ENCODE measurements around the gene AUTS2.

AUTS2 gene

DNA sequence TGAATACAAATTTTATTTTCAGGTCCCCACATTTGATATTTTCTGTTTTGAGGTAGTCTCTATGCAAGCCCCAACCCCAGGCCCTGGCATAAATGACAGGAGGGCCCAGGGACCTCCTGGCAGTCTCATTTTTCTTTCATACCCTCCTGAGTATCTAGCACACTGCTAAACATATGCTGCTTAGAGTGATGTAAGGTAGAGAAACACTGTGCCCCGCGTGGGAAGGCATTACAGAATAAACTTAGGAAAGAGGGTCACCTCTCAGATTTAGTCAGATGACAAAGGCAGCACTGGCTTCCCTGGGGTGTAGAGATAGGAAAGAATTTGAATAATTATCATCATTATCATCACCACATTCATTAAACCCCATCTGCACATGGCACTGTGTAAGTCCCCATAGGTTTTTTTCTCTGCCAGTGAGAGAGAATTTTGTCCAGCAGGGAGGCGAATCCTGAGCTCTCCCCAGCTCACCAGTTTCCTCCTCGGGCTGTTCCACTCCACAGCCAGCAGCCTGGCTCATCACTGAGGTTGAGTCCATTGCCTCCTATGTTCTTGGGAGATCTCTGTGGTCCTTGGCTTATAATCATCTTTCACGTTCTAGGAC lies 1026.3 kb downstream of the AUTS2 start:
- Histone ChIP-seq H3K4me3 (ENCODE audit: low read depth, low read length) (no peak overlapping the region), H3K36me3 (ENCODE audit: control insufficient read depth, insufficient read depth, low read length) (no peaks in the 10 kb centered on the region), H3K27ac (ENCODE audit: low read depth, low read length) (no peak overlapping the region), H3K9ac (ENCODE audit: low read length) (no peak overlapping the region), H3K27me3 (ENCODE audit: control insufficient read depth, insufficient read depth, low read length) (peaks cover 14% of the 10 kb centered on the region; the same call in 1 of the 2 replicates), H3K4me1 (ENCODE audit: control insufficient read depth, insufficient read depth, low read length) (peaks cover 15% of the 10 kb centered on the region), H3K9me3 (ENCODE audit: control insufficient read depth, insufficient read depth, low read depth, low read length) (no peaks in the 10 kb centered on the region)

DNA sequence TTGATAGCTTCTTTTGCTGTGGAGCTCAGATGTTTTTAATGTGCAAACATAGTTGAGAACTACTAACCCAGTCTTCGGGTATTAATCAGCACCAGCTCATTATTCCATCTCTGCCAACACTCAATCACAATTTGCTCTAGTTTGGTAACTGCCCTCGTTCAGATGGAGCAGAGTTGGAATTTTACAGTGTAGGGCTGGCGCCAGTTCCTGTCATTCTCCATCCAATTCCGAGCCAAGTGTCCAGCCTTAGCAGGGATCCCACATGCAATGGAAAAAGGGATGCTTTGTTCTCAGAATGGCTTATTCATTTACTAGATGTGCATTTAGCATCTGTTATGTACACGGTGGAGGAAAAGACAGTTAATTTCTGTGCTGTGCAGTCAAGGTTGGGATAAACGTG lies 1029.2 kb downstream of the AUTS2 start:
- no peak overlapping the region for H3K4me3 ChIP-seq (ENCODE audit: low read depth, low read length)
- peaks cover 19% of the 10 kb centered on the region for H3K4me1 ChIP-seq (ENCODE audit: control insufficient read depth, insufficient read depth, low read length)
- H3K9me3 ChIP-seq (ENCODE audit: control insufficient read depth, insufficient read depth, low read depth, low read length), result no peaks in the 10 kb centered on the region
- no peak overlapping the region for H3K27ac ChIP-seq (ENCODE audit: low read depth, low read length)
- H3K36me3 ChIP-seq (ENCODE audit: control insufficient read depth, insufficient read depth, low read length), result no peaks in the 10 kb centered on the region
- peaks cover 38% of the 10 kb centered on the region for H3K27me3 ChIP-seq (ENCODE audit: control insufficient read depth, insufficient read depth, low read length)
- no peak overlapping the region for H3K9ac ChIP-seq (ENCODE audit: low read length)

GRCh38 chr7:70630440-70630817 lies 1032.2 kb downstream of the AUTS2 start:
- H3K4me1 ChIP-seq (ENCODE audit: control insufficient read depth, insufficient read depth, low read length), result peaks cover 25% of the 10 kb centered on the region

GRCh38 chr7:70630818-70631457 lies 1032.7 kb downstream of the AUTS2 start:
- H3K36me3 ChIP-seq (ENCODE audit: control insufficient read depth, insufficient read depth, low read length), result no peaks in the 10 kb centered on the region
- no peaks in the 10 kb centered on the region for H3K9me3 ChIP-seq (ENCODE audit: control insufficient read depth, insufficient read depth, low read depth, low read length)
- no peak overlapping the region for H3K27ac ChIP-seq (ENCODE audit: low read depth, low read length)
- H3K4me3 ChIP-seq (ENCODE audit: low read depth, low read length), result no peak overlapping the region
- peaks cover 62% of the 10 kb centered on the region for H3K27me3 ChIP-seq (ENCODE audit: control insufficient read depth, insufficient read depth, low read length)
- peaks cover 25% of the 10 kb centered on the region for H3K4me1 ChIP-seq (ENCODE audit: control insufficient read depth, insufficient read depth, low read length)
- H3K9ac ChIP-seq (ENCODE audit: low read length), result no peak overlapping the region

More at GRCh38 chr7:70630440-70630817, 1032.2 kb downstream of the AUTS2 start:
- H3K36me3 ChIP-seq (ENCODE audit: control insufficient read depth, insufficient read depth, low read length), result no peaks in the 10 kb centered on the region
- no peak overlapping the region for H3K9ac ChIP-seq (ENCODE audit: low read length)
- H3K27ac ChIP-seq (ENCODE audit: low read depth, low read length), result no peak overlapping the region
- H3K4me3 ChIP-seq (ENCODE audit: low read depth, low read length), result no peak overlapping the region
- no peaks in the 10 kb centered on the region for H3K9me3 ChIP-seq (ENCODE audit: control insufficient read depth, insufficient read depth, low read depth, low read length)
- peaks cover 57% of the 10 kb centered on the region for H3K27me3 ChIP-seq (ENCODE audit: control insufficient read depth, insufficient read depth, low read length)

GRCh38 chr7:70631718-70632117 lies 1033.4 kb downstream of the AUTS2 start:
- no peak overlapping the region for H3K27ac ChIP-seq (ENCODE audit: low read depth, low read length)
- H3K4me3 ChIP-seq (ENCODE audit: low read depth, low read length), result no peak overlapping the region
- no peak overlapping the region for H3K9ac ChIP-seq (ENCODE audit: low read length)
- H3K36me3 ChIP-seq (ENCODE audit: control insufficient read depth, insufficient read depth, low read length), result no peaks in the 10 kb centered on the region
- H3K9me3 ChIP-seq (ENCODE audit: control insufficient read depth, insufficient read depth, low read depth, low read length), result no peaks in the 10 kb centered on the region
- peaks cover 25% of the 10 kb centered on the region for H3K4me1 ChIP-seq (ENCODE audit: control insufficient read depth, insufficient read depth, low read length)
- peaks cover 62% of the 10 kb centered on the region for H3K27me3 ChIP-seq (ENCODE audit: control insufficient read depth, insufficient read depth, low read length)

DNA sequence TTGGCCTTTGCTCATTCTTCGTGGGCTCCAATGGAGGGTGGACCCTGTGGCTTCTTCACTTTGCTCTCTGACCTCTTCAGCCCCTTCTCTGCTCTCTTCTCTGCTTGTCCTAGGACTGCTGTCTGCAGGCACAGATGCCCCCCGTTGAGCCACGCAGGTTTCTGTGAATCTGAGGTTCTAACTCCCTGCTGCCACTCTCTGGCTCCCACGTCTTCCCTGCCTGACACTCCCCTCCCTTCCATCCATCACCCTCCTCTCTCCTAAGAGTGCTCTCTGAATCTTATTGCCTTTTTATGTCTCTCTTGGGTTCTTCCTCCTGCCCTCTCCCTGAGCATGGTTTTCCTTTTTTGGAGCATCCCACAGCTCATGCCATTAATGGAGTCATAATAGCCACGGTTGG lies 1034.1 kb downstream of the AUTS2 start:
- Histone ChIP-seq H3K27me3 (ENCODE audit: control insufficient read depth, insufficient read depth, low read length) (peaks cover 62% of the 10 kb centered on the region), H3K27ac (ENCODE audit: low read depth, low read length) (no peak overlapping the region), H3K4me3 (ENCODE audit: low read depth, low read length) (no peak overlapping the region), H3K4me1 (ENCODE audit: control insufficient read depth, insufficient read depth, low read length) (peaks cover 28% of the 10 kb centered on the region), H3K9ac (ENCODE audit: low read length) (no peak overlapping the region), H3K36me3 (ENCODE audit: control insufficient read depth, insufficient read depth, low read length) (no peaks in the 10 kb centered on the region), H3K9me3 (ENCODE audit: control insufficient read depth, insufficient read depth, low read depth, low read length) (no peaks in the 10 kb centered on the region)

- Histone ChIP-seq H3K36me3 (ENCODE audit: control insufficient read depth, insufficient read depth, low read length) (no peaks in the 10 kb centered on the region), H3K27me3 (ENCODE audit: control insufficient read depth, insufficient read depth, low read length) (peaks cover 56% of the 10 kb centered on the region), H3K4me1 (ENCODE audit: control insufficient read depth, insufficient read depth, low read length) (peaks cover 37% of the 10 kb centered on the region), H3K4me3 (ENCODE audit: low read depth, low read length) (no peak overlapping the region), H3K9me3 (ENCODE audit: control insufficient read depth, insufficient read depth, low read depth, low read length) (no peaks in the 10 kb centered on the region), H3K9ac (ENCODE audit: low read length) (no peak overlapping the region), H3K27ac (ENCODE audit: low read depth, low read length) (no peak overlapping the region)
Measured at GRCh38 chr7:70634071-70634470, 1035.8 kb downstream of the AUTS2 start.

GRCh38 chr7:70634610-70635068 lies 1036.4 kb downstream of the AUTS2 start:
- Histone ChIP-seq H3K9ac (ENCODE audit: low read length) (no peak overlapping the region), H3K27me3 (ENCODE audit: control insufficient read depth, insufficient read depth, low read length) (peaks cover 56% of the 10 kb centered on the region), H3K4me3 (ENCODE audit: low read depth, low read length) (no peak overlapping the region)

GRCh38 chr7:70635633-70636032 lies 1037.4 kb downstream of the AUTS2 start:
- Histone ChIP-seq H3K4me3 (ENCODE audit: low read depth, low read length) (no peak overlapping the region), H3K9me3 (ENCODE audit: control insufficient read depth, insufficient read depth, low read depth, low read length) (no peaks in the 10 kb centered on the region), H3K27me3 (ENCODE audit: control insufficient read depth, insufficient read depth, low read length) (peaks cover 49% of the 10 kb centered on the region), H3K36me3 (ENCODE audit: control insufficient read depth, insufficient read depth, low read length) (no peaks in the 10 kb centered on the region), H3K9ac (ENCODE audit: low read length) (no peak overlapping the region), H3K4me1 (ENCODE audit: control insufficient read depth, insufficient read depth, low read length) (peaks cover 36% of the 10 kb centered on the region), H3K27ac (ENCODE audit: low read depth, low read length) (no peak overlapping the region)

More at GRCh38 chr7:70634610-70635068, 1036.4 kb downstream of the AUTS2 start:
- Histone ChIP-seq H3K9me3 (ENCODE audit: control insufficient read depth, insufficient read depth, low read depth, low read length) (no peaks in the 10 kb centered on the region), H3K36me3 (ENCODE audit: control insufficient read depth, insufficient read depth, low read length) (no peaks in the 10 kb centered on the region), H3K4me1 (ENCODE audit: control insufficient read depth, insufficient read depth, low read length) (peaks cover 37% of the 10 kb centered on the region), H3K27ac (ENCODE audit: low read depth, low read length) (no peak overlapping the region)

DNA sequence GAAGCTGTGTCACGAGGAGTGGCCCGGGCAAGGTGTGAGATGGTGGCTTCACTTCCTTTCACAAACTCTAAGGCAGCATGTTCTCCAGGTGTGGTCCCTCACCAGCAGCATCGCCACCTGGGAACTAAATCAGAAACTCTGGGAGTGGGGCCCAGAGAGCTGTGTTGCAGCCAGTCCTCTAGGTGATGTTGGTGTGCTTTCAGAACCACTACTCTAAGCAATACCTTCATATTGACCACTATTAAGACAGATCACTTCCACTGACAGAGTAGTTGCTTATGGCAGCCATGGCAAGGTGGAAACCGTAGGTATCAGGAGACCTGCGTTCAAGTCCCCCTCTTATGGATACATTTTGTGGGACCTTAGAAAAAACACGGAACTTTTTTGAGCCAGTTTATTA lies 1037.9 kb downstream of the AUTS2 start:
- no peak overlapping the region for H3K27ac ChIP-seq (ENCODE audit: low read depth, low read length)
- H3K4me3 ChIP-seq (ENCODE audit: low read depth, low read length), result no peak overlapping the region
- peaks cover 45% of the 10 kb centered on the region for H3K27me3 ChIP-seq (ENCODE audit: control insufficient read depth, insufficient read depth, low read length)
- H3K9me3 ChIP-seq (ENCODE audit: control insufficient read depth, insufficient read depth, low read depth, low read length), result no peaks in the 10 kb centered on the region
- H3K4me1 ChIP-seq (ENCODE audit: control insufficient read depth, insufficient read depth, low read length), result peaks cover 31% of the 10 kb centered on the region
- H3K36me3 ChIP-seq (ENCODE audit: control insufficient read depth, insufficient read depth, low read length), result no peaks in the 10 kb centered on the region
- no peak overlapping the region for H3K9ac ChIP-seq (ENCODE audit: low read length)

DNA sequence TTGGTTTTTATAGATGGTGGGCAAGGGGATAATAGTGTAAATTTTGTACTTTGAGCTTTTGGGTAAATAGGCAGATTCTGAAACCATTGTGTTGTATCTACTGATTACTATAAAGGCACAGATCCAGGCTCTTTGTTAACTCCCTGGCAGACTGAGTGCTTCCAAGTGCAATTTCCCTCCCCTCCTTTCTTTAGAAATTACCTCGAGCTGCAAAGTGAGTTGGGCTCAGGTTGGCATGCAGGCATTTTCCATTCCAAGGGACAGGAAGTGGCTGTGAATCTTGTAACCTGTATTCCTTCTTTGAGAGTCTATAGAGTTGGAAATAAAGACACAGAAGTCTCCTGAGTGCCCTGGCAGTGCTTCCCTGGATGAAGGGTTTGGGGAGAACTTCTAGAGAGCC lies 1039.5 kb downstream of the AUTS2 start:
- Histone ChIP-seq H3K4me3 (ENCODE audit: low read depth, low read length) (no peak overlapping the region), H3K36me3 (ENCODE audit: control insufficient read depth, insufficient read depth, low read length) (no peaks in the 10 kb centered on the region), H3K27ac (ENCODE audit: low read depth, low read length) (no peak overlapping the region)

More for the DNA sequence above, 1039.5 kb downstream of the AUTS2 start:
- Histone ChIP-seq H3K9me3 (ENCODE audit: control insufficient read depth, insufficient read depth, low read depth, low read length) (no peaks in the 10 kb centered on the region; the same call in 1 of the 2 replicates), H3K27me3 (ENCODE audit: control insufficient read depth, insufficient read depth, low read length) (peaks cover 29% of the 10 kb centered on the region), H3K9ac (ENCODE audit: low read length) (no peak overlapping the region), H3K4me1 (ENCODE audit: control insufficient read depth, insufficient read depth, low read length) (peaks cover 18% of the 10 kb centered on the region)
